B cell (primary cell): ENCODE results near the gene DNAH12. TPM values are rescaled to one million over a fixed set of nuclear protein-coding genes. Genes with fewer than 3 reads are reported as not detected.

Source experiments
- ATAC-seq: fragments of 200-7000 bp; cut with Tn5 transposase; one replicate; pipeline ENCODE4 v1.10.0; 2021; ENCODE audit warnings: low read depth, mild to moderate bottlenecking, moderate number of reproducible peaks, moderate library complexity
- CTCF ChIA-PET: fragments of 350-600 bp; sonication (Branson Sonifier 250); formaldehyde crosslinking; loops from one replicate; lab custom pipeline; 2021; ENCODE audit warnings: antibody characterized with exemption, inconsistent platforms; lab: Charles Lee
- POLR2A ChIA-PET: fragments of 350-600 bp; sonication (Branson Sonifier 250); formaldehyde crosslinking; loops from one replicate; lab custom pipeline; 2021; ENCODE audit warnings: antibody characterized with exemption; lab: Charles Lee
- DNase-seq: peaks from one replicate; pipeline ENCODE4 v3.0.0; 2013
- H2AFZ ChIP-seq: 2 replicates; pipeline ENCODE4 v1.6.1; 2012; ENCODE audit warnings: mild to moderate bottlenecking, low read depth, low read length; ENCODE audit not compliant: insufficient read depth, poor library complexity, severe bottlenecking
- H3K27ac ChIP-seq, 2 donors: 1 replicate in 1 of 2; 2 replicates in 1 of 2; pipeline ENCODE4 v1.5.1; 2012 to 2013; ENCODE audit warnings: low read length in 2 of 2, mild to moderate bottlenecking in 2 of 2, moderate library complexity in 1 of 2
- H3K27me3 ChIP-seq, 4 experiments: fragments of 200-600 bp in 1 of 4; sonication (generic) in 1 of 4; replicated peaks in 1 of 4; 1 replicate in 2 of 4; 2 replicates in 2 of 4; pipeline versions ENCODE4 v1.6.1 to v1.7.0; 2013 to 2016; ENCODE audit warnings: low read length in 3 of 4, mild to moderate bottlenecking in 2 of 4, mixed read lengths in 1 of 4, moderate library complexity in 1 of 4; ENCODE audit not compliant: insufficient read depth in 4 of 4, control insufficient read depth in 3 of 4; ENCODE audit errors: control extremely low read depth in 1 of 4
- H3K36me3 ChIP-seq, 2 experiments: replicated peaks in 1 of 2; 1 replicate in 1 of 2; 2 replicates in 1 of 2; pipeline versions ENCODE4 v1.6.1 to v1.7.1; 2013; ENCODE audit warnings: low read length in 1 of 2; ENCODE audit not compliant: insufficient read depth in 2 of 2, control insufficient read depth in 1 of 2; ENCODE audit errors: control extremely low read depth in 1 of 2, extremely low read depth in 1 of 2
- H3K4me1 ChIP-seq, 2 donors: fragments of 200-600 bp in 1 of 2; sonication (generic) in 1 of 2; 1 replicate in 1 of 2; 2 replicates in 1 of 2; pipeline versions ENCODE4 v1.5.1 to v1.6.1; 2013 to 2017; ENCODE audit warnings: low read length in 2 of 2; ENCODE audit not compliant: control insufficient read depth in 2 of 2, insufficient read depth in 2 of 2
- H3K4me2 ChIP-seq: replicated peaks from 2 replicates; pipeline ENCODE3; 2012; ENCODE audit warnings: mild to moderate bottlenecking, low read depth, low read length; ENCODE audit not compliant: poor library complexity, severe bottlenecking
- H3K4me3 ChIP-seq, 5 experiments: fragments of 200-600 bp in 1 of 5; sonication (generic) in 1 of 5; 1 replicate in 3 of 5; 2 replicates in 2 of 5; pipeline versions ENCODE4 v1.5.1 to v1.7.0; 2011 to 2016; ENCODE audit warnings: low read length in 4 of 5, mild to moderate bottlenecking in 4 of 5, low read depth in 2 of 5, control low read depth in 1 of 5, moderate library complexity in 1 of 5; ENCODE audit not compliant: insufficient read depth in 1 of 5; ENCODE audit errors: control extremely low read depth in 1 of 5, extremely low read depth in 1 of 5
- H3K79me2 ChIP-seq: fragments of 200-600 bp; sonication (generic); one replicate; pipeline ENCODE4 v1.6.0; 2016; ENCODE audit warnings: low read length; ENCODE audit not compliant: control insufficient read depth, insufficient read depth
- H3K9ac ChIP-seq: fragments of 200-600 bp; sonication (generic); 2 replicates; pipeline ENCODE4 v1.6.1; 2017; ENCODE audit warnings: mild to moderate bottlenecking, low read length, moderate library complexity
- H3K9me3 ChIP-seq, 3 donors: one replicate each; pipeline versions ENCODE4 v1.6.1 to v1.7.1; 2013; ENCODE audit warnings: low read length in 2 of 3; ENCODE audit not compliant: control insufficient read depth in 2 of 3, insufficient read depth in 1 of 3; ENCODE audit errors: control extremely low read depth in 1 of 3
- H4K20me1 ChIP-seq: 2 replicates; pipeline ENCODE4 v1.6.0; 2012; ENCODE audit warnings: mild to moderate bottlenecking, low read length; ENCODE audit not compliant: insufficient read depth, control insufficient read depth, poor library complexity, severe bottlenecking
- H3K27ac Mint-ChIP-seq: one replicate; pipeline ENCODE4 v1.8.0; 2021; ENCODE audit warnings: mixed read lengths
- H3K27me3 Mint-ChIP-seq: one replicate; pipeline ENCODE4 v1.8.0; 2021; ENCODE audit warnings: mixed read lengths
- H3K4me1 Mint-ChIP-seq: one replicate; pipeline ENCODE4 v1.8.0; 2021; ENCODE audit warnings: mixed read lengths
- H3K4me3 Mint-ChIP-seq: one replicate; pipeline ENCODE4 v1.8.0; 2021; ENCODE audit warnings: mixed read lengths
- H3K9me3 Mint-ChIP-seq: one replicate; pipeline ENCODE4 v1.8.0; 2022; ENCODE audit warnings: mixed read lengths; ENCODE audit not compliant: insufficient read depth
- EZH2 ChIP-seq: IDR thresholded peaks from 2 replicates; pipeline ENCODE4 v1.6.1; 2012; ENCODE audit warnings: borderline replicate concordance, low read depth, mild to moderate bottlenecking, moderate library complexity, low read length; ENCODE audit not compliant: insufficient read depth, poor library complexity, severe bottlenecking
- WGBS: methylation state at CpG from one replicate; pipeline ENCODE4 v1.1.5; 2013; ENCODE audit warnings: missing lambda C conversion rate; ENCODE audit not compliant: insufficient coverage; 5-methylcytosine and 5-hydroxymethylcytosine counted together
- intact Hi-C: fragments of 100-400 bp; cut with micrococcal nuclease; formaldehyde crosslinking; loops from one replicate; pipeline ENCODE4 v1.10.0; 2022
- polyA plus RNA-seq: library from polyadenylated mRNA; depleted of rRNA; stranded (reverse); fragments of >200 nt; gene quantifications from 2 replicates; pipeline ENCODE4 v1.2.3, GENCODE V29; 2012
- total RNA-seq, 2 donors: library from RNA; stranded (reverse); fragments of 120-200 nt in 1 of 2; gene quantifications; 1 replicate in 1 of 2; 2 replicates in 1 of 2; pipeline versions ENCODE4 v1.2.3 to v1.2.4, GENCODE V29; 2013 to 2022
- TF ChIP-seq, protein P1 (sequence below): fragments of 200-600 bp; IDR thresholded peaks from one replicate; pipeline ENCODE4 v1.8.0; 2022; ENCODE audit warnings: antibody characterized with exemption, mild to moderate bottlenecking

DNAH12 gene
- total and polyA plus RNA-seq, 2 donors (not counting 1 experiment from before 2014, with no cell fraction given), result 0.09 to 0.17 TPM

DNA sequence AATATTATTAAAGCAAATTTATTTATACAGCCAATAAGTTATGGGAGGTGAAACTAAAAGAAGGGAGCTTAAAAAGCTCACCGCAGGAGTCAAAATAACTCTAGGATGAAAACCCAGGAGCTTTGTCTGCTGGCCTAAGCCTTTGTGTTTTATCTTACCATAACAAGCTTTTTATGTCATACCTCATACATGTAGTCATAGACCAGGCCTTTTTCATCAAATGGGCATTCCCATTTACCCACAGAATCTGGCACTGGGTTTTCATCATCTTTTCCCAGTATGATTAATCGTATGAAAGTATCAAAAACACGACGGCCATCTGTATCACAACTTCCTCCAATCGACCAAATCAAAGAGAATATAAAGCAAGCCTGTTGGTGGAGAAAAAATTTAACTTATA is 122.8 kb downstream of the DNAH12 start:
- no peaks in the 10 kb centered on the region for H3K4me1 ChIP-seq
- H3K9me3 Mint-ChIP-seq, result no peaks in the 10 kb centered on the region
- no peak overlapping the region for H2AFZ ChIP-seq
- no peaks in the 10 kb centered on the region for H4K20me1 ChIP-seq
- ChIA-PET CTCF (no interaction called here), POLR2A (no interaction called here)
- no peaks in the 10 kb centered on the region for H3K36me3 ChIP-seq
- DNase-seq (no peak), ATAC-seq (no peak)
- H3K27ac ChIP-seq, result no peak overlapping the region
- no peaks in the 10 kb centered on the region for H3K27me3 ChIP-seq
- no peaks in the 10 kb centered on the region for H3K79me2 ChIP-seq
- H3K27me3 Mint-ChIP-seq, result peaks cover 10% of the 10 kb centered on the region
- H3K4me3 ChIP-seq, result no peak overlapping the region
- H3K9ac ChIP-seq, result no peak overlapping the region
- no peak overlapping the region for H3K4me3 Mint-ChIP-seq
- TF ChIP-seq, protein P1, sequence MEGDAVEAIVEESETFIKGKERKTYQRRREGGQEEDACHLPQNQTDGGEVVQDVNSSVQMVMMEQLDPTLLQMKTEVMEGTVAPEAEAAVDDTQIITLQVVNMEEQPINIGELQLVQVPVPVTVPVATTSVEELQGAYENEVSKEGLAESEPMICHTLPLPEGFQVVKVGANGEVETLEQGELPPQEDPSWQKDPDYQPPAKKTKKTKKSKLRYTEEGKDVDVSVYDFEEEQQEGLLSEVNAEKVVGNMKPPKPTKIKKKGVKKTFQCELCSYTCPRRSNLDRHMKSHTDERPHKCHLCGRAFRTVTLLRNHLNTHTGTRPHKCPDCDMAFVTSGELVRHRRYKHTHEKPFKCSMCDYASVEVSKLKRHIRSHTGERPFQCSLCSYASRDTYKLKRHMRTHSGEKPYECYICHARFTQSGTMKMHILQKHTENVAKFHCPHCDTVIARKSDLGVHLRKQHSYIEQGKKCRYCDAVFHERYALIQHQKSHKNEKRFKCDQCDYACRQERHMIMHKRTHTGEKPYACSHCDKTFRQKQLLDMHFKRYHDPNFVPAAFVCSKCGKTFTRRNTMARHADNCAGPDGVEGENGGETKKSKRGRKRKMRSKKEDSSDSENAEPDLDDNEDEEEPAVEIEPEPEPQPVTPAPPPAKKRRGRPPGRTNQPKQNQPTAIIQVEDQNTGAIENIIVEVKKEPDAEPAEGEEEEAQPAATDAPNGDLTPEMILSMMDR, result no peak
- TF ChIP-seq EZH2, result no peak
- intact Hi-C loops, result no loop called here
- H3K9me3 ChIP-seq, result no peaks in the 10 kb centered on the region
- H3K4me2 ChIP-seq, result no peak overlapping the region
- no CpG with 5 or more reads among the region's 5 CpGs for WGBS
- no peak overlapping the region for H3K27ac Mint-ChIP-seq
- no peaks in the 10 kb centered on the region for H3K4me1 Mint-ChIP-seq

DNA sequence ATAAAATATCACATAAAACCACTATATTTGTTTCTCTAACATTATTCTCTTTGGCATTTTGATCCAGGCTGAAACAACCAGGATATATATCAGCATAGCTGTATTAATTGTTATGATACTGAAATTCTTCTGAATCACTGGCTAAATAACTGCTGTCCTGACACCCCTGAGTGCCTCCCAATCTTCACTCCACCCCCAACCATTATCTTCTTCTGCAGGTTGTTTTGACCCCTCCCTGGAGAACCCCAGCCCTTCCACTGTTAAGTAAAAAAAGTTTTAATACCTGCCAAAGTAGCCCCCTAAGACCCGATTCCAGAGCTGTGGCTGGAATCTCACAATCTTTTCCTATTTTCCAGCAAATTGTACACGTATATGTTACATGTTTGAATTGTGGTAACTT is 124.1 kb downstream of the DNAH12 start:
- intact Hi-C loops, result no loop called here
- H2AFZ ChIP-seq, result no peak overlapping the region
- no peak overlapping the region for H3K27ac ChIP-seq
- no peaks in the 10 kb centered on the region for H3K9me3 ChIP-seq
- no peak overlapping the region for H3K4me3 ChIP-seq
- WGBS, result no CpG with 5 or more reads among the region's 2 CpGs
- Mint-ChIP-seq H3K27ac (no peak overlapping the region), H3K4me1 (no peaks in the 10 kb centered on the region), H3K4me3 (no peak overlapping the region), H3K27me3 (peaks cover 10% of the 10 kb centered on the region), H3K9me3 (no peaks in the 10 kb centered on the region)
- ATAC-seq (no peak), DNase-seq (no peak)
- no peak for TF ChIP-seq EZH2
- TF ChIP-seq, protein P1, result no peak
- CTCF ChIA-PET, result interaction anchor here (0.7 kb wide), 1 partner anchor 22 kb away, joined by 3 read pairs; no protein-coding TSS in a partner anchor
- no peak overlapping the region for H3K4me2 ChIP-seq
- no peaks in the 10 kb centered on the region for H3K4me1 ChIP-seq
- no peaks in the 10 kb centered on the region for H4K20me1 ChIP-seq
- no peak overlapping the region for H3K9ac ChIP-seq
- no peaks in the 10 kb centered on the region for H3K36me3 ChIP-seq
- POLR2A ChIA-PET, result no interaction called here
- no peaks in the 10 kb centered on the region for H3K79me2 ChIP-seq
- no peaks in the 10 kb centered on the region for H3K27me3 ChIP-seq
